Fibroblast of peridontal ligament (primary cell): ENCODE data around the gene CCDC88C.
"Not testable (repeated sequence)": the region's sequence is repeated elsewhere in the genome, so short reads cannot be mapped to it uniquely, and the experiment has no call there.

Source experiments
- DNase-seq: peaks from one replicate; pipeline ENCODE4 v3.0.0-alpha.2; 2010; ENCODE audit errors: extremely low read depth

The CCDC88C gene, protein sequence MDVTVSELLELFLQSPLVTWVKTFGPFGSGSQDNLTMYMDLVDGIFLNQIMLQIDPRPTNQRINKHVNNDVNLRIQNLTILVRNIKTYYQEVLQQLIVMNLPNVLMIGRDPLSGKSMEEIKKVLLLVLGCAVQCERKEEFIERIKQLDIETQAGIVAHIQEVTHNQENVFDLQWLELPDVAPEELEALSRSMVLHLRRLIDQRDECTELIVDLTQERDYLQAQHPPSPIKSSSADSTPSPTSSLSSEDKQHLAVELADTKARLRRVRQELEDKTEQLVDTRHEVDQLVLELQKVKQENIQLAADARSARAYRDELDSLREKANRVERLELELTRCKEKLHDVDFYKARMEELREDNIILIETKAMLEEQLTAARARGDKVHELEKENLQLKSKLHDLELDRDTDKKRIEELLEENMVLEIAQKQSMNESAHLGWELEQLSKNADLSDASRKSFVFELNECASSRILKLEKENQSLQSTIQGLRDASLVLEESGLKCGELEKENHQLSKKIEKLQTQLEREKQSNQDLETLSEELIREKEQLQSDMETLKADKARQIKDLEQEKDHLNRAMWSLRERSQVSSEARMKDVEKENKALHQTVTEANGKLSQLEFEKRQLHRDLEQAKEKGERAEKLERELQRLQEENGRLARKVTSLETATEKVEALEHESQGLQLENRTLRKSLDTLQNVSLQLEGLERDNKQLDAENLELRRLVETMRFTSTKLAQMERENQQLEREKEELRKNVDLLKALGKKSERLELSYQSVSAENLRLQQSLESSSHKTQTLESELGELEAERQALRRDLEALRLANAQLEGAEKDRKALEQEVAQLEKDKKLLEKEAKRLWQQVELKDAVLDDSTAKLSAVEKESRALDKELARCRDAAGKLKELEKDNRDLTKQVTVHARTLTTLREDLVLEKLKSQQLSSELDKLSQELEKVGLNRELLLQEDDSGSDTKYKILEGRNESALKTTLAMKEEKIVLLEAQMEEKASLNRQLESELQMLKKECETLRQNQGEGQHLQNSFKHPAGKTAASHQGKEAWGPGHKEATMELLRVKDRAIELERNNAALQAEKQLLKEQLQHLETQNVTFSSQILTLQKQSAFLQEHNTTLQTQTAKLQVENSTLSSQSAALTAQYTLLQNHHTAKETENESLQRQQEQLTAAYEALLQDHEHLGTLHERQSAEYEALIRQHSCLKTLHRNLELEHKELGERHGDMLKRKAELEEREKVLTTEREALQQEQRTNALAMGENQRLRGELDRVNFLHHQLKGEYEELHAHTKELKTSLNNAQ (N-terminal part only)

DNA sequence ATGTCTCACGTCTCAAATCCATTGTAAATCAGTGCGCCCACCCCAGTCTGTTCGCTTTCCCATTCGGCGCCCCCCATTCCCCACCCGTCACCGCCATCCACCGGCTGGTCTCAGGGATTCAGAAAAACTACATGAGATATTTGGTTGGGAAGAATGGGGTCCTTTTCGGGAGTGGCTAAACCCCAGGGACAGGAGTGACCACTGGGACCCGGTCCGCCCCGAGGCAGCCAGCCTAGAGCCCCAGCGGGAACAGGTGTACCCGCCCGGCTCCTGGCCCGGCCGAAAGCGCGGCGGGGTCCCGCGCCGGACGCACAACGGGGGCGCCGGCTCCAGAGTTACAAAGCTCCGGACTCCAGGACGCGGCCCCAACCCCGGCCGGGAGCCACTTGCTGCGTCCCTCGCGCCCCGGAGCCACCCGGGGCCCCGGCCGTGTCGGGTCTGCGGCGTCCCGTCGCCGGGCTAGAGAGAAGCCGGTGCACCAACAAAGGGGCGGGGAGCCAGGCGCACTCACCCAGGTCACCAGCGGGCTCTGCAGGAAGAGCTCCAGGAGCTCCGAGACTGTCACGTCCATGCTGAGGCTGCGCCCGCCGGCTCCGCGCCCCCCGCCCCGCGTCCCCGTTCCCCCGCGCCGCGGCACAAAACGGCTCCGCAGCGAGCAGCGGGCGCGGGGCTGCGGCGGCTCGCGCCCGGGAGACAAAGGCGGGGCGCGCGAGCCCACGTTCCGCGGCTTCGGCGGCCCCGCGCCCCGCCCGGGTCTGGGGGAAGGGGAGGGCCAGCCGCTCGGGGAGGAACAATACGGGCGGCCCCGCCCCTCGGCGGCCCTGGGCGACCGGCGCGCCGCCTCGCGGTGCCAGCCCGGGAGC lies at the start of gene CCDC88C:
Gene CCDC88C, minus strand, starts transcription at position 701 of the 863 bp plus-strand sequence. Its CDS starts 130 bp downstream, at position 571.
- no peak for DNase-seq

DNA sequence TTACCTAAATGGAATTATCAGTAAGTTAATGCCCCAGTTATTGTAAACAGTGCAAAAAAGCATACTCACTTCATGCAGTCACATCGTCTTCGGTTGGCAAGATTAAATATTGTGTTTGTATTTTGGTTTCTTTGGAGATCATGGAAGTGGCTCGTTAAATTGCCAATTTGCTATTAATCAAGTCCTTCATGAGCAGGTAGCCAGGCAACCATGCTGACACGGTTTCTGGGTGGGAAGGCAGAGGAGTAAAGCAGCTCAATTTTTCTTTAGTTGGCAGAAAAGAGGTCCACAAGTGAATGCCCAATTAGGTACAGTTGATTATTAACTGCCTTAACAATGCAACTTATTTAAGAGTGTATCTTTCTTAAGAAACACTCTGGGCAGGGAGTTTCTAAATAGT lies 48.6 kb upstream of the CCDC88C start:
- DNase-seq: no peak

DNA sequence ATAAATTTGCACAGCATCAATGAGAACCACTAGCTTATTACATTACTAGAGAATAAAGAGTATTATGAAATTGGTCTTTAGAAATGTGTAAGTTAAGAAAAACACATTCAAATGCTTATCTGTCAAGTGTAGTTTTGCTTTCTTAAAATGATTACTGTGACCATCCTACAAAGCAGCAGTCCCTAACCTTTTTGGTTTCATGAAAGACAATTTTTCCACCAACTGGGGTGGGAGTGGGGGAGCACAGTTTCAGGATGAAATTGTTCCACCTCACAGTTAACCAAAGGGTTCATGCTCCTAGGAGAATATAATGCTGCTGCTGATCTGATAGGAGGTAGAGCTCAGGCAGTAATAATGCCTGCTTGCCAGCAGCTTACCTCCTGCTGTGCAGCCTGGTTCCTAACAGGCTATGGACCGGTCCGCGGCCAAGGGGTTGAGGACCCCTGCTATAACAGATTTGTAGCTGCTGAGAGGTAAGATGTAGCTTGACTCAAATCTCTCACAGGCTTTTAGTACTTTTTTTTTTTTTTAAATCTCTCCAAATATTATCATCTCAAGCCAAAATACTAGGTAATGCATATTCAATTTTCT lies 47.1 kb upstream of the CCDC88C start:
- no peak for DNase-seq

DNA sequence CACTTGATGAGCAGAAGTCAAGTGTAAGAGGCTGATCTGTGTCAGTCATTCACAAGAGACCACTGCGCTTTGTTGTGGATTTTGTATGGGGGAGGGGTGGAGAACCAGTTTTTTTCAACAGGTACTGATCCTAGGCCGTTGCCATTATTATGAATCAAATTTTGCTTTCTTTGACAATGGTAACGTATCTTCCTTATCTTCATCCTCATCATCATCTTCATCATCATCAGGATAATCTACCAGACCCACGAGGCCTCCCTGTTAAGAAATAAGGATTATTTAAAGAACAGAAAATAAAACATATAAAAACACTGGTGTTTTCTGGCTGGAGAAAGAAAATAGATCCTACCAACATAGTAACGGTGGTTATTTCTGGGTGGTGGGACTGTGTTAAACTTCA lies 41.0 kb upstream of the CCDC88C start:
- DNase-seq: no peak

DNA sequence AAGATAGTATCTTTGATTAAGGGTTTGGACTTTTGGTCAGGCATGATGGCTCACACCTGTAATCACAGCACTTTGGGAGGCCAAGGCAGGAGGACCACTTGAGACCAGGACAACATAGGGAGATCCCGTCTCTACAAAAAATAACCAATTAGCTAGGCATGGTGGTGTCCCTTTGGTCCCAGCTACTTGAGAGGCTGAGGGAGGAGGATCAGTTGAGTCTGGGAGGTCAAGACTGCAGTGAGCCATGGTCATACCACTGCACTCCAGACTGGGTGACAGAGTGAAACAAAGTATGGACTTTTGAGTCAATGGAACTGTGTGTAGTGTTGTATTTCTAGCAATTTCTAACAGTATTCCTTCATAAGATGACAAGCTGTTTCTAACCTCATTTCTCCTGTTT lies 38.7 kb upstream of the CCDC88C start:
- no peak for DNase-seq

DNA sequence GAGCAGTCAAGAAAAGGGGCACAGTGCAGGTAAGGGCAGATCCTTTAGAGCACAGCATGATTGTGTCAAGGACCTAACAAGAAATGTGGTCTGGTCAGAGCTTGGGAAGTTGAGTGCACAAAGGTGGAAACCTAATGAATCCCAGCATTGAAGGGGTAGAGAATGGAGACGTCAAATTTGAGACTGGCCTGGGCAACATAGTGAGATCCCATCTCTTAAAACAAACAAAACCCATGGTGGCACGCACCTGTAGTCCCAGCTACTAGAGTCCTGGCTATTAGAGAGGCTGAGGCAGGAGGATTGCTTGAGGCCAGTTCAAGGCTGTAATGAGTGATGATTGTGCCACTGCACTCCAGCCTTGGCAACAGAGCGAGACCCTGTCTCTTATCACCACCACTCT lies 37.0 kb upstream of the CCDC88C start:
- DNase-seq: no peak

DNA sequence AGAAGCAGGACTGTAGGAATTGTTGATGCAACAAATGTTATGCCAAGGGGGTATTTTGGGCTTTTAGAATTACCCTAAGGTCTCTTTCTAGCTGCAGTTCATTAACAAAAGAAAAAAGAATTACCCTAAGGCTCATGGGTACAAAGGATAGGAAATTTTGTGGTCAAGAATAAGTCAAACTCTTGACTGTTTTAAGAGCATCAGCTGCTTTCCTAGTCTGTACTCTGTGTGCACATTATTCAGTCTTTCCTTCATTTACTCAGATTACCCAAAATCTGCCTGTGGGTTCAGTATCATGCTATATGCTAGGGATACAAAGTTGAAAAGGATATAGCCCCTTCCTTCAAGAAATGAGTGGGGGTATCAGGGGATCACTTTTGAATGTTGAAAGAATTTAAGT lies 36.5 kb upstream of the CCDC88C start:
- DNase-seq: no peak

DNA sequence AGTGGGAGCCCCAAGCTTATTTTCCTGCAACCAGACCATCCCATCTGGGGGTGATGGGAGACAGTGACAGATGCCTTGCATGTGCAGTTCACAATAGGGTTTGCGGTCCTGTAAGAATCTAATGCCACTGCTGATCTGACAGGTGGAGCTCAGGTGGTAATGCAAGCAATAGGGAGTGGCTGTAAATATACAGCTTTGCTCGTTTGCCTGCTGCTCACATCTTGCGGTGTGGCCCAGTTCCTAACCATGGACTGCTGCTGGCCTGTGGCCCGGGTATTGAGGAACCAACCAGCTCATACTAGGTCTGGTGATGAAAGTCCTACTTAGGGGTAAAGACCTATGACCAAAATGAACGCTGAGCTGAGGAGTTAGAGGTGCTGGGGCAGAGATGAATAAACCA lies 36.1 kb upstream of the CCDC88C start:
- no peak for DNase-seq

DNA sequence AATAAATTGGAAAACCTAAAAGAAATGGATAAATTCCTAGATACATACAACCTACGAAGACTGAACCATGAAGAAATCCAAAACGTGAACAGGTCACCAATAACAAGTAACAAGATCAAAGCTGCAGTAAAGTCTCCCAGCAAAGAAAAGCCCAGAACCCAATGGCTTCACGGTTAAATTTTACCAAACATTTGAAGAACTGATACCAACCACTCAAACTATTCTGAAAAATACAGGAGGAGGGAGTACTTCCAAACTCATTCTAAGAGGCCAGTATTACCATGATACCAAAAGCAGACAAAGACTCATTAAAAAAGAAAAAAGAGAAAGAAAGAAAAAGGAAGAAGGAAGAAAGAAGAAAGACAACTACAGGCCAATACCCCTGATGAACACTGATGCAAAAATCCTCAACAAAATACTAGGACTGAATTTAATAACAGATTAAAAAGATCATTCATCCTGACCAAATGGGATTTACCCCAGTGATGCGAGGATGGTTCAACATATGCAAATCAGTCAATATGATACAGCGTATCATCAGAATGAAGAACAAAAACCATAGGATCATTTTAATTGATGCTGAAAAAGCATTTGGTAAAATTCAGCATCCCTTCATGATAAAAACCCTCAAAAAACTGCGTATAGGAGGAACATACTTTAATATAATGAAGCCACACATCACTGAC lies 26.9 kb upstream of the CCDC88C start:
- no peak for DNase-seq

DNA sequence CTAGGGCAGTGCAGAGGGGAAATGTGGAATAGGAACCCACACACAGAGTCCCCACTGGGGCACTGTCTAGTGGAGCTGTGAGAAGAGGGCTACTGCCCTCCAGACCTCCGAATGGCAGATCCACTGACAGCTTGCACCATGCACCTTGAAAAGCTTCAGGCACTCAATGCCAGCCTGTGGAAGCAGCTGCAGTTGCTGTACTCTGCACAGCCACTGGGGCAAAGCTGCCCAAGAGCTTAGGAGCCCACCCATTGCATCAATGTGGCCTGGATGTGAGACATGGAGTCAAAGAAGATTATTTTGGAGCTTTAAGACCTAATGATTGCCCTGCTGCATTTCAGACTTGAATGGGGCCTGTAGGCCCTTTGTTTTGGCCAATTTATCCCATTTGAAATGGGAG lies 21.7 kb upstream of the CCDC88C start:
- no peak for DNase-seq

DNA sequence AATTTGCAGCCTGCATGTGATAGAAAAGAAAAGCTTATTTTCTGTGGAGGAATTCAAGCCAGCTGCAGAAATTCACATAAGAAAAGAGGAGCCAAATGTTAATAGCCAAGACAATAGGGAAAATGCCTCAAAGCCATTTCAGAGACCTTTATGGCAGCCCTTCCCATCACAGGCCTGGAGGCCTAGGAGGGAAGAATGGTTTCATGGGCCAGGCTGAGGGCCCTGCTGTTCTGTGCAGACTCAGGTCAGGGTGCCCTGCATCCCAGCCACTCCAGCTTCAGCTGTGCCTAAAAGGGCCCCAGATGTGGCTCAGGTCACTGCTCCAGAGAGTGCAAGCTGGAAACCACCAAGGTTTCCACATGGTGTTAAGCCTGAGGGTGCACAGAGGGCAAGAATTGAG lies 21.2 kb upstream of the CCDC88C start:
- DNase-seq: no peak

DNA sequence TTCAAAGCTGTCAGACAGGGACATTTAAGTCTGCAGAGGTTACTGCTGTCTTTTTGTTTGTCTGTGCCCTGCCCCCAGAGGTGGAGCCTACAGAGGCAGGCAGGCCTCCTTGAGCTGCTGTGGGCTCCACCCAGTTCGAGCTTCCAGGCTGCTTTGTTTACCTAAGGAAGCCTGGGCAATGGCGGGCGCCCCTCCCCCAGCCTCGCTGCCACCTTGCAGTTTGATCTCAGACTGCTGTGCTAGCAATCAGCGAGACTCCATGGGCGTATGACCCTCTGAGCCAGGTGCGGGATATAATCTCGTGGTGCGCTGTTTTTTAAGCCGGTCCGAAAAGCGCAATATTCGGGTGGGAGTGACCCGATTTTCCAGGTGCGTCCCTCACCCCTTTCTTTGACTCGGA lies 18.6 kb upstream of the CCDC88C start:
- not testable (repeated sequence) for DNase-seq

DNA sequence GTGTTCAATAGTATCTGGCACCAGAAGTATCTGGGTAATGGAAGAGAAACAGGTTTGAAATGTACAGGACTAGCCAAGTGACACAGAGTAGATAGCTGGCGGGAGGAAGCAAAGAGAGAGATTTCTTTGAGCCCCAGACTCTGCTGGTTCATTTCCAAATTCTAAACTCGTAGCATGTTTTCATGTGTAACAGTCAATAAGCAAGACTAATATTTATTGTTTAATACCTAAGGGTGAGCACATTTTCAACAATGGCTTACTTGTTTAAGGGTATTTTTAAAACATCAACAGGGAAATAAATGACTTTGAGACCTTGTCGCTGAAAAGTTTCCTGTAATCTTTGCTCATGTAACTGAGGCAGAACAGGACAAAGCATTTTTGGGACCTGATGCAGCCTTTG lies 11.8 kb upstream of the CCDC88C start:
- no peak for DNase-seq

DNA sequence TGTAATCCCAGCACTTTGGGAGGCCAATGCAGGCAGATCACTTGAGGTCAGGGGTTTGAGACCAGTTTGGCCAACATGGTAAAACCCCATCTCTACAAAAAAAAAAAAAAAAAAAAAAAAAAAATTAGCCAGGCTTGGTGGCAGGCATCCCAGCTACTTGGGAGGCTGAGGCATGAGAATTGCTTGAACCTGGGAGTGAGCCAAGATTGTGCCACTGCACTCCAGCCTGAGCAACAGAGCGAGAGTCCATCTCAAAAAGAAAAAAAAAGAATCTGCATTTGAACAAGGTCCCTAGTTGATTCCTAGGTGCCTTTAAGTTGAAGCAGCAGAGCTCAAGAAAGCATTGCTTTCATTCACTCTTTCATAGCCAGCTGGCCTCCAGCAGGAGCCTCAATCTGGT lies 11.3 kb upstream of the CCDC88C start:
- DNase-seq: not testable (repeated sequence)

DNA sequence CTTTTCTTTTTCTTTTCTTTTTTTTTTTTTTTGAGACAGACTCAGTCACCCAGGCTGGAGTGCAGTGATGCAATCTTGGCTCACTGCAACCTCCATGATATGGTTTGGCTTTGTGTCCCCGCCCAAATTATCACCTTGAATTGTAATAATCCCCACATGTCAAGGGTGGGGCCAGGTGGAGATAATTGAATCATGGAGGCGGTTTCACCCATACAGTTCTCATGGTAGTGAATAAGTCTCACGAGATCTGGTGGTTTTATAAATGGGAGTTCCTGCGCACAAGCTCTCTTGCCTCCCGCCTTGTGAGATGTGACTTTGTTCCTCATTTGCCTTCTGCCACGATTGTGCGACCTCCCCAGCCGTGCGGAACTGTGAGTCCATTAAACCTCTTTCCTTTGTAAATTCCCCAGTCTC lies 7.9 kb upstream of the CCDC88C start:
- DNase-seq: not testable (repeated sequence)

DNA sequence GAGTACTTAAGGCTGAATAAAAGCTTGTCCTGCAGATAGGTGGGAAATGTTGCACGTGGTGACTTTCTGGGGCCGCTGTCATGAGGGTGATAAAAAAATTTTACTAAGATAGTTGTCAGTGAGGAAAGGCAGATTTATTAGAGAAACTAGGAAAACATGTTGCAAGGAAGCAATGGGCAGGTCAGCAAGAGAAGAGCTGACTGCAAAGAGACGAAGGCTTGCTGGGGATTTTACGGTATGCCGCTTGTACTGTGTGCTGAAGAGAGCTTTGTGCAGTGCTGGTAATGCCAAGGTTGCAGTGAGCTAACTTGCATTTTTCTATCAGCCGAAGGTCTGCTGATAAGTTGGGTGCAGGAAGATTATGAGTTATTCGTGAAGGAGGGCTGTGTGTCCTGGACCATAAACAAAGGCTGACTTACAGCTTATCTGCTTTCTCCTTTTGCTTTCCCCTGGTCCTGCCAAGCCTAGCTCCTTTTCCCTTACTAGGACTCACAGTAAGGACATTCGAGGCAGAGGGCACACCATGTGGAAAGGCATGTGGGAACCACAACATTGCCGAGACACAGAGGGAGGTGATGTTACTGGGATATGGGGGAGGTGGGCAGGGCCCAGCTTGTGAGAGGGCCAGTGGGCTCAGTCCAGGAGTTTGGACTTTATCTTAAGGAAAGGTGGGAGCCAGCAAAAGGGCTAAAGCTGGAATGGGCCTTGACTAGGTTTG lies 7.4 kb upstream of the CCDC88C start:
- DNase-seq: no peak

DNA sequence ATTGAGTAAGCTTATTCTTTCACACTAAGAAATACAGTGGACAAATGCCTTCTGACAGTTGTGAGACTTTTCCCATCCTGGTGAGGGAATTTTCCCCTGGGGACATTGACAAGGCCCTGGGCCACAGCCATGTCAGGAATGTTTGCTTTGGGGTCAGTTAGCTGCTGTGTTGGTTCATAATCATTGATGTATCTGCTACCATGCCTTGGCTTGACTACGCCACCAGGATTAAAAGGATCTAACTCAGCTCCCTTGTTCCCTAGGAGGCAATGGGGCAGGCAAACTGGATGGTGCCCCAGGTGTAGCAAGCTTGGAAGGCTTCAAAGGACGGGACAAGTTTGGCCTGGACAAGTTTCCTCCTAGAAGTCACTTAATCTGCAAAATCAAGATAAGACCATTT lies 3.1 kb upstream of the CCDC88C start:
- no peak for DNase-seq

DNA sequence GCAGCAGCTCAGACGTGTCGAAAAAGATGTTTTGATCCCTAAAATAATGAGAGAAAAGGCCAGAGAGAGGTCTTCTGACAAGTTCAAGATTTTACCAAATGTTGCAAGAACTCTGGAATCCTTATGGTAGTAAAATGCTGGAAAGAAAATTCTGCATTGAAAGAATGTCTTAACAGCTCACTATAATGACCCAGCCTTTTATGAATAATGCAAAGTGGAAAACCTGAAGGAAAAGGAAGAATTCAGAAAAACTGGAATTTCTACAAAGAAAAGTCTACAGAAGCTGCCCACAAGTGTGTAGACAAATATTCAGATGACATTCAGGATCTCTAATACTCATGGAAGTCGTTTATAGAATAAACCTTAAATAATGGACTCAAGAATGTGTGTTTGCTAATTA lies 1.8 kb upstream of the CCDC88C start:
- no peak for DNase-seq

DNA sequence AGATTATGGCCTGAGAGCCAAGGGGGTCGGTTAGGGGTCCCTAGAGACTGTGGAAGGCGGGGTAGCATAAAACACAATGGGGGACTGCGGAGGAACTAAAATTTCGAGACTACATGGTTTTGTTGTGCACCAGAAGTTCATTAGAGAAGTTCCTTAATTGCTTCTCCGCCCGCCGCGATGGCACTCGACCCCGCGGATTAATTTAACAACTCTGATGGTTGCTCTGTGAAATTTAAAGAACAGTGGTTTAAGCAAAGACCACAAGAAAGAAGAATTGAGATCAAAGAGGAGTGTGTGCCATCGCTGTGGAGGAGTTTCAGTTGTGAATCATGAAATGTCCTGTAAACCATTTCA lies 1.4 kb upstream of the CCDC88C start:
- DNase-seq: peak; percentile 8
